Measurements from ENCODE around the gene HEPH.

- TF ChIP-seq CTCF (conservative IDR thresholded peaks at IDR 0.05 in 1 of 2, IDR thresholded peaks at IDR 0.05 in 1 of 2; ENCODE audit: low read depth in 1 of 2, low read length in 2 of 2): no peak
- no peak for TF ChIP-seq EZH2 (IDR thresholded peaks at IDR 0.05; ENCODE audit: low read length, missing control alignments)
Observed at GRCh38 chrX:66232296-66232695, 68.2 kb downstream of the HEPH start.

Data from fibroblast of lung (primary cell).